Dendritic cell treated with granulocyte-macrophage colony-stimulating factor and Interleukin-4, amounts not matched to agents 40 ng/mL and 50 ng/mL, for 4 days (primary cell): ENCODE measurements around the gene CCL17.
"Not testable (repeated sequence)": the region's sequence is repeated elsewhere in the genome, so short reads cannot be mapped to it uniquely, and the experiment has no call there.

Experiments used
- H3K27ac Mint-ChIP-seq: one replicate; pipeline ENCODE4 v1.8.0; 2022; ENCODE audit warnings: mild to moderate bottlenecking, mixed read lengths
- H3K27me3 Mint-ChIP-seq: one replicate; pipeline ENCODE4 v1.8.0; 2022; ENCODE audit warnings: mild to moderate bottlenecking, mixed read lengths
- H3K36me3 Mint-ChIP-seq: one replicate; pipeline ENCODE4 v1.8.0; 2022; ENCODE audit warnings: low read depth, mixed read lengths
- H3K4me1 Mint-ChIP-seq: one replicate; pipeline ENCODE4 v1.8.0; 2022; ENCODE audit warnings: low read depth, mixed read lengths
- H3K4me3 Mint-ChIP-seq: one replicate; pipeline ENCODE4 v1.8.0; 2022; ENCODE audit warnings: mild to moderate bottlenecking, moderate library complexity, mixed read lengths
- H3K9me3 Mint-ChIP-seq: one replicate; pipeline ENCODE4 v1.8.0; 2022; ENCODE audit warnings: mixed read lengths
- intact Hi-C: fragments of 100-400 bp; cut with micrococcal nuclease; formaldehyde crosslinking; loops from one replicate; pipeline ENCODE4 v1.15.0; 2022

The CCL17 gene

GRCh38 chr16:57422026-57422944, 17.7 kb downstream of the CCL17 start:
- H3K27me3 Mint-ChIP-seq = peaks cover 8% of the 10 kb centered on the region
- H3K27ac Mint-ChIP-seq = no peak overlapping the region
- peaks cover 16% of the 10 kb centered on the region for H3K4me1 Mint-ChIP-seq
- H3K36me3 Mint-ChIP-seq = peaks cover 11% of the 10 kb centered on the region
- H3K4me3 Mint-ChIP-seq = no peak overlapping the region
- intact Hi-C loops = no loop called here
- H3K9me3 Mint-ChIP-seq = no peaks in the 10 kb centered on the region

GRCh38 chr16:57423152-57423551, 18.6 kb downstream of the CCL17 start:
- Mint-ChIP-seq H3K9me3 (no peaks in the 10 kb centered on the region), H3K27ac (no peak overlapping the region), H3K27me3 (peaks cover 4% of the 10 kb centered on the region), H3K4me1 (peaks cover 10% of the 10 kb centered on the region), H3K4me3 (no peak overlapping the region), H3K36me3 (peaks cover 19% of the 10 kb centered on the region)
- intact Hi-C loops = no loop called here

GRCh38 chr16:57424583-57424982, 20.0 kb downstream of the CCL17 start:
- intact Hi-C loops = no loop called here
- H3K36me3 Mint-ChIP-seq = peaks cover 34% of the 10 kb centered on the region
- H3K9me3 Mint-ChIP-seq = no peaks in the 10 kb centered on the region
- no peak overlapping the region for H3K4me3 Mint-ChIP-seq
- H3K27me3 Mint-ChIP-seq = peaks cover 3% of the 10 kb centered on the region
- H3K4me1 Mint-ChIP-seq = no peaks in the 10 kb centered on the region
- no peak overlapping the region for H3K27ac Mint-ChIP-seq

GRCh38 chr16:57426356-57426755, 21.8 kb downstream of the CCL17 start:
- intact Hi-C loops = no loop called here
- Mint-ChIP-seq H3K9me3 (no peaks in the 10 kb centered on the region), H3K4me3 (no peak overlapping the region), H3K36me3 (peaks cover 52% of the 10 kb centered on the region), H3K27ac (no peak overlapping the region), H3K4me1 (peaks cover 5% of the 10 kb centered on the region), H3K27me3 (no peaks in the 10 kb centered on the region)

GRCh38 chr16:57427307-57427706, 22.7 kb downstream of the CCL17 start:
- Mint-ChIP-seq H3K27me3 (no peaks in the 10 kb centered on the region), H3K4me3 (no peak overlapping the region), H3K36me3 (peaks cover 61% of the 10 kb centered on the region), H3K4me1 (peaks cover 6% of the 10 kb centered on the region), H3K9me3 (no peaks in the 10 kb centered on the region), H3K27ac (no peak overlapping the region)
- intact Hi-C loops = no loop called here

GRCh38 chr16:57427824-57428223, 23.3 kb downstream of the CCL17 start:
- no peaks in the 10 kb centered on the region for H3K9me3 Mint-ChIP-seq
- H3K27me3 Mint-ChIP-seq = no peaks in the 10 kb centered on the region
- peaks cover 6% of the 10 kb centered on the region for H3K4me1 Mint-ChIP-seq
- intact Hi-C loops = no loop called here
- H3K4me3 Mint-ChIP-seq = no peak overlapping the region
- no peak overlapping the region for H3K27ac Mint-ChIP-seq
- peaks cover 66% of the 10 kb centered on the region for H3K36me3 Mint-ChIP-seq

GRCh38 chr16:57430955-57431354, 26.4 kb downstream of the CCL17 start:
- H3K4me3 Mint-ChIP-seq = no peak overlapping the region
- intact Hi-C loops = no loop called here
- peak overlapping the region; percentile 30 for H3K27ac Mint-ChIP-seq
- H3K36me3 Mint-ChIP-seq = peaks cover 97% of the 10 kb centered on the region
- H3K9me3 Mint-ChIP-seq = no peaks in the 10 kb centered on the region
- H3K27me3 Mint-ChIP-seq = no peaks in the 10 kb centered on the region
- H3K4me1 Mint-ChIP-seq = peaks cover 6% of the 10 kb centered on the region

- Mint-ChIP-seq H3K36me3 (peaks cover 96% of the 10 kb centered on the region), H3K4me3 (no peak overlapping the region), H3K4me1 (peaks cover 6% of the 10 kb centered on the region), H3K9me3 (no peaks in the 10 kb centered on the region), H3K27ac (no peak overlapping the region), H3K27me3 (no peaks in the 10 kb centered on the region)
- intact Hi-C loops = no loop called here
These were observed 27.9 kb downstream of the CCL17 start for GRCh38 chr16:57432505-57432904.

GRCh38 chr16:57432989-57433388, 28.4 kb downstream of the CCL17 start:
- Mint-ChIP-seq H3K27ac (no peak overlapping the region), H3K36me3 (peaks cover 91% of the 10 kb centered on the region), H3K4me1 (peaks cover 6% of the 10 kb centered on the region), H3K27me3 (no peaks in the 10 kb centered on the region), H3K4me3 (no peak overlapping the region), H3K9me3 (no peaks in the 10 kb centered on the region)
- intact Hi-C loops = no loop called here

- peaks cover 6% of the 10 kb centered on the region for H3K4me1 Mint-ChIP-seq
- no peak overlapping the region for H3K4me3 Mint-ChIP-seq
- no peak overlapping the region for H3K27ac Mint-ChIP-seq
- no peaks in the 10 kb centered on the region for H3K9me3 Mint-ChIP-seq
- H3K27me3 Mint-ChIP-seq = no peaks in the 10 kb centered on the region
- peaks cover 89% of the 10 kb centered on the region for H3K36me3 Mint-ChIP-seq
- intact Hi-C loops = no loop called here
These were observed 29.4 kb downstream of the CCL17 start for GRCh38 chr16:57434003-57434402.

GRCh38 chr16:57435838-57436237, 31.3 kb downstream of the CCL17 start:
- Mint-ChIP-seq H3K27me3 (no peaks in the 10 kb centered on the region), H3K27ac (no peak overlapping the region), H3K36me3 (peaks cover 89% of the 10 kb centered on the region)

GRCh38 chr16:57439947-57440346, 35.4 kb downstream of the CCL17 start:
- Mint-ChIP-seq H3K36me3 (peaks cover 70% of the 10 kb centered on the region), H3K9me3 (peaks cover 20% of the 10 kb centered on the region)
- H3K4me3 Mint-ChIP-seq, H3K4me1 Mint-ChIP-seq, H3K27ac Mint-ChIP-seq, H3K27me3 Mint-ChIP-seq, intact Hi-C loops: not testable (repeated sequence)

More at GRCh38 chr16:57435838-57436237, 31.3 kb downstream of the CCL17 start:
- Mint-ChIP-seq H3K4me3 (no peak overlapping the region), H3K4me1 (peaks cover 6% of the 10 kb centered on the region), H3K9me3 (peaks cover 13% of the 10 kb centered on the region)
- intact Hi-C loops = no loop called here

- Mint-ChIP-seq H3K36me3 (peaks cover 64% of the 10 kb centered on the region), H3K9me3 (peaks cover 20% of the 10 kb centered on the region)
- H3K4me1 Mint-ChIP-seq, H3K4me3 Mint-ChIP-seq, intact Hi-C loops, H3K27ac Mint-ChIP-seq, H3K27me3 Mint-ChIP-seq: not testable (repeated sequence)
These were observed 36.0 kb downstream of the CCL17 start for GRCh38 chr16:57440551-57440950.

GRCh38 chr16:57444711-57445110, 40.1 kb downstream of the CCL17 start:
- intact Hi-C loops = no loop called here
- peaks cover 46% of the 10 kb centered on the region for H3K36me3 Mint-ChIP-seq
- H3K4me3 Mint-ChIP-seq = no peak overlapping the region
- peaks cover 24% of the 10 kb centered on the region for H3K4me1 Mint-ChIP-seq
- H3K27me3 Mint-ChIP-seq = no peaks in the 10 kb centered on the region
- H3K27ac Mint-ChIP-seq = no peak overlapping the region
- H3K9me3 Mint-ChIP-seq = peaks cover 18% of the 10 kb centered on the region

GRCh38 chr16:57445510-57445909, 40.9 kb downstream of the CCL17 start:
- Mint-ChIP-seq H3K36me3 (peaks cover 38% of the 10 kb centered on the region), H3K27me3 (no peaks in the 10 kb centered on the region), H3K27ac (no peak overlapping the region), H3K4me1 (peaks cover 25% of the 10 kb centered on the region), H3K9me3 (peaks cover 10% of the 10 kb centered on the region), H3K4me3 (no peak overlapping the region)
- intact Hi-C loops = no loop called here
